A549 (cell line): ENCODE measurements around the gene SMAD3. TPM values are rescaled to one million over a fixed set of nuclear protein-coding genes. Genes with fewer than 3 reads are reported as not detected.

Source experiments
- ATAC-seq, 2 experiments: fragments of 200-7000 bp in 1 of 2; fragments of >200 bp in 1 of 2; cut with Nextera tagmentation in 1 of 2; cut with Tn5 transposase in 1 of 2; 3 replicates each; pipeline versions ENCODE4 v1.8.0 to v1.9.1; 2018 to 2020; ENCODE audit warnings: mild to moderate bottlenecking in 1 of 2, moderate library complexity in 1 of 2
- CTCF ChIA-PET: fragments of 300-600 bp; sonication (Branson Sonifier 250); formaldehyde crosslinking; extraction: SDS; loops from one replicate; lab custom pipeline; 2021; ENCODE audit warnings: antibody characterized with exemption, inconsistent platforms; lab: Yijun Ruan, JAX
- POLR2A ChIA-PET: fragments of 350-600 bp; formaldehyde crosslinking; extraction: SDS; loops from one replicate; lab custom pipeline; 2021; ENCODE audit warnings: antibody characterized with exemption, inconsistent platforms; lab: Yijun Ruan, JAX
- DNase-seq, 2 experiments: peaks; one replicate each; pipeline versions ENCODE4 v3.0.0 to v3.0.0-alpha.2; 2011 to 2016; ENCODE audit warnings: low read depth in 1 of 2, low spot score in 1 of 2
- FAIRE-seq: peaks from 2 replicates; lab custom pipeline; 2011; peaks lifted over from hg19 to GRCh38; lab: Jason Lieb, UNC
- H3K27ac ChIP-seq, 2 experiments: fragments of >200 bp; sonication (Bioruptor Twin); formaldehyde crosslinking; 3 replicates each; pipeline ENCODE4 v1.5.1; 2016 to 2017
- H3K4me1 ChIP-seq: fragments of >200 bp; sonication (Bioruptor Twin); formaldehyde crosslinking; 3 replicates; pipeline ENCODE4 v1.6.1; 2016
- H3K4me2 ChIP-seq: fragments of >200 bp; sonication (Bioruptor Twin); formaldehyde crosslinking; 3 replicates; pipeline ENCODE4 v1.6.1; 2016
- H3K4me3 ChIP-seq: fragments of >200 bp; sonication (Bioruptor Twin); formaldehyde crosslinking; 3 replicates; pipeline ENCODE4 v1.5.1; 2016
- H3K9me3 ChIP-seq: fragments of >200 bp; sonication (Bioruptor Twin); formaldehyde crosslinking; 3 replicates; pipeline ENCODE4 v1.6.1; 2016
- ATOH8 ChIP-seq: fragments of 250-450 bp; sonication (Bioruptor Pico); IDR thresholded peaks from 2 replicates; pipeline ENCODE4 v1.5.0; 2020; ENCODE audit warnings: low read depth, mild to moderate bottlenecking, moderate library complexity
- CBX2 ChIP-seq: fragments of 200-600 bp; sonication (generic); IDR thresholded peaks from 2 replicates; pipeline ENCODE4 v1.6.1; 2016; ENCODE audit warnings: low read depth, mild to moderate bottlenecking, borderline replicate concordance
- CEBPB ChIP-seq, 2 experiments: fragments of >200 bp in 1 of 2; sonication (Bioruptor Twin) in 1 of 2; formaldehyde crosslinking in 1 of 2; IDR thresholded peaks; 2 replicates each; pipeline ENCODE4 v1.6.1; 2012 to 2016
- CHD4 ChIP-seq: fragments of 200-600 bp; sonication (generic); IDR thresholded peaks from 2 replicates; pipeline ENCODE4 v1.6.1; 2016; ENCODE audit warnings: antibody characterized with exemption, mild to moderate bottlenecking, borderline replicate concordance
- EHF ChIP-seq: fragments of 250-450 bp; sonication (Bioruptor Pico); IDR thresholded peaks from 2 replicates; pipeline ENCODE4 v1.5.0; 2020; ENCODE audit warnings: mild to moderate bottlenecking
- EP300 ChIP-seq, 2 experiments: fragments of >200 bp; sonication (Bioruptor Twin); formaldehyde crosslinking; IDR thresholded peaks; 2 replicates in 1 of 2; 3 replicates in 1 of 2; pipeline ENCODE4 v1.6.1; 2016 to 2017
- FOSL2 ChIP-seq, 2 experiments: fragments of 450-650 bp in 1 of 2; fragments of >200 bp in 1 of 2; sonication (Bioruptor Twin) in 1 of 2; formaldehyde crosslinking; IDR thresholded peaks; 2 replicates each; pipeline versions ENCODE4 v1.5.0 to v1.6.1; 2016 to 2020; ENCODE audit warnings: mild to moderate bottlenecking in 1 of 2, moderate library complexity in 1 of 2
- FOXS1 ChIP-seq: fragments of 250-450 bp; sonication (Bioruptor Pico); IDR thresholded peaks from 2 replicates; pipeline ENCODE4 v1.5.0; 2020; ENCODE audit warnings: mild to moderate bottlenecking, moderate library complexity
- GATA3 ChIP-seq: IDR thresholded peaks from 2 replicates; pipeline ENCODE4 v1.6.1; 2012; ENCODE audit warnings: borderline replicate concordance
- HEYL ChIP-seq: fragments of 250-450 bp; sonication (Bioruptor Pico); IDR thresholded peaks from 2 replicates; pipeline ENCODE4 v1.8.0; 2021; ENCODE audit warnings: mild to moderate bottlenecking, moderate library complexity
- HOXA7 ChIP-seq: fragments of 250-450 bp; sonication (Bioruptor Pico); IDR thresholded peaks from 2 replicates; pipeline ENCODE4 v1.5.0; 2020; ENCODE audit warnings: mild to moderate bottlenecking, moderate library complexity
- HOXB13 ChIP-seq: fragments of 250-450 bp; sonication (Bioruptor Pico); IDR thresholded peaks from 2 replicates; pipeline ENCODE4 v1.5.0; 2020; ENCODE audit warnings: low read depth, mild to moderate bottlenecking, moderate library complexity
- HOXB5 ChIP-seq: fragments of 250-450 bp; sonication (Bioruptor Pico); IDR thresholded peaks from 2 replicates; pipeline ENCODE4 v1.5.0; 2020; ENCODE audit warnings: mild to moderate bottlenecking, moderate library complexity
- JUN ChIP-seq, 2 experiments: fragments of >200 bp; sonication (Bioruptor Twin); formaldehyde crosslinking; IDR thresholded peaks; 2 replicates in 1 of 2; 3 replicates in 1 of 2; pipeline ENCODE4 v1.6.1; 2016 to 2017
- JUNB ChIP-seq: fragments of >200 bp; sonication (Bioruptor Twin); formaldehyde crosslinking; IDR thresholded peaks from 2 replicates; pipeline ENCODE4 v1.6.1; 2016
- KDM1A ChIP-seq: fragments of 200-600 bp; sonication (generic); IDR thresholded peaks from 2 replicates; pipeline ENCODE4 v1.6.1; 2016; ENCODE audit warnings: low read depth, mild to moderate bottlenecking
- MAFK ChIP-seq: fragments of 450-650 bp; IDR thresholded peaks from 2 replicates; pipeline ENCODE4 v1.6.1; 2014; ENCODE audit not compliant: partially characterized antibody
- MAX ChIP-seq: IDR thresholded peaks from 2 replicates; pipeline ENCODE4 v1.6.1; 2012
- NFE2L2 ChIP-seq: fragments of 150-350 bp; conservative IDR thresholded peaks from 2 replicates; pipeline ENCODE4 v1.6.1; 2014; ENCODE audit warnings: low read length
- RAD21 ChIP-seq, 2 experiments: fragments of >200 bp in 1 of 2; sonication (Bioruptor Twin) in 1 of 2; formaldehyde crosslinking in 1 of 2; IDR thresholded peaks in 1 of 2; conservative IDR thresholded peaks in 1 of 2; 2 replicates in 1 of 2; 3 replicates in 1 of 2; pipeline ENCODE4 v1.6.1; 2012 to 2018; ENCODE audit warnings: inconsistent platforms in 1 of 2
- RARB ChIP-seq: fragments of 250-450 bp; sonication (Bioruptor Pico); IDR thresholded peaks from 2 replicates; pipeline ENCODE4 v1.8.0; 2021; ENCODE audit warnings: mild to moderate bottlenecking, moderate library complexity
- REST ChIP-seq: fragments of 200-600 bp; sonication (generic); IDR thresholded peaks from 2 replicates; pipeline ENCODE4 v1.6.1; 2016; ENCODE audit warnings: antibody characterized with exemption, mild to moderate bottlenecking, moderate library complexity
- SMC3 ChIP-seq: fragments of >200 bp; sonication (Bioruptor Twin); formaldehyde crosslinking; IDR thresholded peaks from 3 replicates; pipeline ENCODE4 v1.6.1; 2018; ENCODE audit warnings: inconsistent platforms
- USF2 ChIP-seq: fragments of 450-650 bp; IDR thresholded peaks from 2 replicates; pipeline ENCODE4 v1.6.1; 2014; ENCODE audit warnings: antibody characterized with exemption
- ZFP36 ChIP-seq: fragments of 450-650 bp; IDR thresholded peaks from 2 replicates; pipeline ENCODE4 v1.6.1; 2014; ENCODE audit warnings: borderline replicate concordance; ENCODE audit not compliant: partially characterized antibody
- ZNF302 ChIP-seq: fragments of 250-450 bp; sonication (Bioruptor Pico); IDR thresholded peaks from 2 replicates; pipeline ENCODE4 v1.9.0; 2021; ENCODE audit warnings: inconsistent platforms, mild to moderate bottlenecking, moderate library complexity
- ZSCAN20 ChIP-seq: fragments of 250-450 bp; sonication (Bioruptor Pico); IDR thresholded peaks from 2 replicates; pipeline ENCODE4 v1.8.0; 2022; ENCODE audit warnings: mild to moderate bottlenecking, moderate library complexity
- WGBS: methylation state at CpG from one replicate; pipeline ENCODE4 v1.1.6; 2017; ENCODE audit errors: missing lambda C conversion rate; 5-methylcytosine and 5-hydroxymethylcytosine counted together
- polyA plus RNA-seq, 4 experiments: library from polyadenylated mRNA; depleted of rRNA in 3 of 4; stranded (reverse); fragments of >200 nt; fragmentation: RNase III in 1 of 4; extraction: RNeasy Plus Mini Kit Qiagen cat#74134 plus additional on column Dnase treatment in 1 of 4; gene quantifications; 2 replicates in 3 of 4; 3 replicates in 1 of 4; pipeline ENCODE4 v1.2.3, GENCODE V29; 2011 to 2017
- TF ChIP-seq, protein P1 (sequence below): IDR thresholded peaks from 2 replicates; pipeline ENCODE4 v1.6.1; 2012

The SMAD3 gene
- polyA plus RNA-seq, 2 of the 4 experiments (the other 2 are of a cell fraction), result 74.6 to 77.2 TPM

DNA sequence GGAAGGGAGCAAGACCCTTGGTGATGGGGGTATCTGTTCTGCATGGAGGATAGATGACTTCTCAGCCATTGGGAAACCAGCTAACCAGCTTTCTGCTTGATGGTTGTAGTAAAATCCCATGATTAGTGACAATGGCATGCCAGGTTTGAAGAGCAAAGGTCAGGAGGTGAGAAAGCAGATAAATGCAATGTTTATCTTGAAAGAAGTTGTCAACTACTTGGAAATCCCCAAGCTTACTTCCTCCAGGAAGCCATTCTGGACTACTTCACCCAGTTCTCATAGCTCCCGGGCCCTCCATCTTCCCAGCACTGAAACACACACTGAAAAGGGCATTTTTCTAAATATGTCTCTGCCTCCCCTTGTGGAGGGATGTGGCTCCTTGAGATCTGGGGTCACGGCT, 51.3 kb downstream of the SMAD3 start:
- Histone ChIP-seq H3K4me2 (peak overlapping the region; percentile 72), H3K27ac (peak overlapping the region; percentile 86 to 92), H3K4me3 (no peak overlapping the region), H3K9me3 (peaks cover 7% of the 10 kb centered on the region), H3K4me1 (peaks cover 88% of the 10 kb centered on the region)
- CTCF ChIA-PET, result interaction anchor here (0.6 to 15.8 kb wide), 7 partner anchors 7 to 170 kb away, joined by 3 to 142 read pairs (median 4); no protein-coding TSS in a partner anchor
- TF ChIP-seq ATOH8 (peak; percentile 75), NFE2L2 (0 out of 2 replicates have a peak, but pooled peaks have one; percentile 29), HEYL (CRISPR knock-in tag) (peak; percentile 23; the same call in 1 of the 2 replicates), MAFK (peak; percentile 20), EHF (CRISPR knock-in tag) (peak; percentile 45; the same call in 1 of the 2 replicates), EP300 (IDR thresholded peaks at IDR 0.05) (peak; percentile 43 to 74; a peak in 3 of 5 replicates), MAX (peak; percentile 75), ZSCAN20 (CRISPR knock-in tag) (peak; percentile 65; the same call in 1 of the 2 replicates), JUN (IDR thresholded peaks at IDR 0.05) (peak; percentile 48 to 56; a peak in 1 of 5 replicates), USF2 (no peak), RARB (CRISPR knock-in tag) (0 out of 2 replicates have a peak, but pooled peaks have one; percentile 72), HOXB5 (CRISPR knock-in tag) (peak; percentile 52; the same call in 1 of the 2 replicates), FOXS1 (peak; percentile 85), HOXB13 (CRISPR knock-in tag) (peak; percentile 75; the same call in 1 of the 2 replicates), REST (no peak), SMC3 (no peak), RAD21 (conservative IDR thresholded peaks at IDR 0.05 in 1 of 2, IDR thresholded peaks at IDR 0.05 in 1 of 2) (peak in 1 of 2 experiments; percentile 31; a peak in 1 of 5 replicates), KDM1A (no peak), HOXA7 (CRISPR knock-in tag) (peak; percentile 85), FOSL2 (IDR thresholded peaks at IDR 0.05) (no peak), FOSL2 (CRISPR knock-in tag; IDR thresholded peaks at IDR 0.05) (peak; percentile 88), GATA3 (peak; percentile 88), JUNB (0 out of 2 replicates have a peak, but pooled peaks have one; percentile 54), CBX2 (no peak), ZNF302 (CRISPR knock-in tag) (peak; percentile 85), ZFP36 (peak; percentile 87), CHD4 (no peak), CEBPB (IDR thresholded peaks at IDR 0.05) (peak; percentile 24 to 84; a peak in 2 of 4 replicates)
- TF ChIP-seq, protein P1, sequence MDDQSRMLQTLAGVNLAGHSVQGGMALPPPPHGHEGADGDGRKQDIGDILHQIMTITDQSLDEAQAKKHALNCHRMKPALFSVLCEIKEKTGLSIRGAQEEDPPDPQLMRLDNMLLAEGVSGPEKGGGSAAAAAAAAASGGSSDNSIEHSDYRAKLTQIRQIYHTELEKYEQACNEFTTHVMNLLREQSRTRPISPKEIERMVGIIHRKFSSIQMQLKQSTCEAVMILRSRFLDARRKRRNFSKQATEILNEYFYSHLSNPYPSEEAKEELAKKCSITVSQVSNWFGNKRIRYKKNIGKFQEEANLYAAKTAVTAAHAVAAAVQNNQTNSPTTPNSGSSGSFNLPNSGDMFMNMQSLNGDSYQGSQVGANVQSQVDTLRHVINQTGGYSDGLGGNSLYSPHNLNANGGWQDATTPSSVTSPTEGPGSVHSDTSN, result peak; percentile 52; the same call in 1 of the 2 replicates
- DNase-seq, result peak; percentile 79 to 90
- peak; percentile 7 to 39; a peak in 4 of 6 replicates for ATAC-seq
- FAIRE-seq, result peak; percentile 92
- POLR2A ChIA-PET, result interaction anchor here (1.0 to 1.7 kb wide), 3 partner anchors 9 to 32 kb away, joined by 3 to 14 read pairs (median 6); no protein-coding TSS in a partner anchor
- WGBS, result 35% methylated on average over 2 of the region's 2 CpGs
